ENCODE measurements around the gene SMNDC1. TPM values are rescaled to one million over a fixed set of nuclear protein-coding genes. Genes with fewer than 3 reads are reported as not detected.
A peak's percentile ranks its signal among the peaks of the same experiment; 100 is the strongest.

The SMNDC1 gene
- total and polyA plus RNA-seq, 4 donors: 4.9 to 6.8 (median 6.0) TPM

DNA sequence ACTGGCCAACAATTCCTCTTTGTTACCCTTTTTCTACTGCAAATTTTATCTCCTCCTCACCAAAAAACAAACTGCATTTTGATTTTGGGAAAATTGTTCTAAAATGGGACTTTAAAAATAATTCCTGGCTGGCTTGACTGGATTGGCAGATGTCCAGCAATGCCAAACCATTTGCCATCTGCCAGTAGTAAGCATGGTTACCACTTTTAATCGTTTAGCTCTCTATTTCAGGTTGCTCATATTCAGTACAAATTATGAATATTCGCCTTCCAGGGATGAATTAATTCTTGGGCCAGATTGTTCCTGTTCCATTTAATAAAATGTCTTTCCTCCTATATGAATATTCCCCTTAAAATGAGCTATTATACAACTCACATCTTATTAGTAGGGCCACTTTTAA lies 35.7 kb downstream of the SMNDC1 start:
- TF ChIP-seq HNF4A (conservative IDR thresholded peaks at IDR 0.05) (no peak), FOXA2 (IDR thresholded peaks at IDR 0.05) (no peak), JUND (IDR thresholded peaks at IDR 0.05) (no peak), YY1 (IDR thresholded peaks at IDR 0.05) (no peak), FOXA1 (IDR thresholded peaks at IDR 0.05) (no peak), TAF1 (conservative IDR thresholded peaks at IDR 0.05) (no peak), NR2F2 (IDR thresholded peaks at IDR 0.05) (no peak), GABPA (IDR thresholded peaks at IDR 0.05 in 1 of 2, conservative IDR thresholded peaks at IDR 0.05 in 1 of 2) (no peak), HNF4G (IDR thresholded peaks at IDR 0.05) (no peak), SP1 (IDR thresholded peaks at IDR 0.05) (no peak)
- TF ChIP-seq, protein P1, sequence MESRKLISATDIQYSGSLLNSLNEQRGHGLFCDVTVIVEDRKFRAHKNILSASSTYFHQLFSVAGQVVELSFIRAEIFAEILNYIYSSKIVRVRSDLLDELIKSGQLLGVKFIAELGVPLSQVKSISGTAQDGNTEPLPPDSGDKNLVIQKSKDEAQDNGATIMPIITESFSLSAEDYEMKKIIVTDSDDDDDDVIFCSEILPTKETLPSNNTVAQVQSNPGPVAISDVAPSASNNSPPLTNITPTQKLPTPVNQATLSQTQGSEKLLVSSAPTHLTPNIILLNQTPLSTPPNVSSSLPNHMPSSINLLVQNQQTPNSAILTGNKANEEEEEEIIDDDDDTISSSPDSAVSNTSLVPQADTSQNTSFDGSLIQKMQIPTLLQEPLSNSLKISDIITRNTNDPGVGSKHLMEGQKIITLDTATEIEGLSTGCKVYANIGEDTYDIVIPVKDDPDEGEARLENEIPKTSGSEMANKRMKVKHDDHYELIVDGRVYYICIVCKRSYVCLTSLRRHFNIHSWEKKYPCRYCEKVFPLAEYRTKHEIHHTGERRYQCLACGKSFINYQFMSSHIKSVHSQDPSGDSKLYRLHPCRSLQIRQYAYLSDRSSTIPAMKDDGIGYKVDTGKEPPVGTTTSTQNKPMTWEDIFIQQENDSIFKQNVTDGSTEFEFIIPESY (IDR thresholded peaks at IDR 0.05): no peak
- TF ChIP-seq, protein P2, sequence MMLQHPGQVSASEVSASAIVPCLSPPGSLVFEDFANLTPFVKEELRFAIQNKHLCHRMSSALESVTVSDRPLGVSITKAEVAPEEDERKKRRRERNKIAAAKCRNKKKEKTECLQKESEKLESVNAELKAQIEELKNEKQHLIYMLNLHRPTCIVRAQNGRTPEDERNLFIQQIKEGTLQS (IDR thresholded peaks at IDR 0.05): no peak
- TF ChIP-seq, protein P3, sequence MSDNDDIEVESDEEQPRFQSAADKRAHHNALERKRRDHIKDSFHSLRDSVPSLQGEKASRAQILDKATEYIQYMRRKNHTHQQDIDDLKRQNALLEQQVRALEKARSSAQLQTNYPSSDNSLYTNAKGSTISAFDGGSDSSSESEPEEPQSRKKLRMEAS (IDR thresholded peaks at IDR 0.05): no peak
- TF ChIP-seq, protein P4, sequence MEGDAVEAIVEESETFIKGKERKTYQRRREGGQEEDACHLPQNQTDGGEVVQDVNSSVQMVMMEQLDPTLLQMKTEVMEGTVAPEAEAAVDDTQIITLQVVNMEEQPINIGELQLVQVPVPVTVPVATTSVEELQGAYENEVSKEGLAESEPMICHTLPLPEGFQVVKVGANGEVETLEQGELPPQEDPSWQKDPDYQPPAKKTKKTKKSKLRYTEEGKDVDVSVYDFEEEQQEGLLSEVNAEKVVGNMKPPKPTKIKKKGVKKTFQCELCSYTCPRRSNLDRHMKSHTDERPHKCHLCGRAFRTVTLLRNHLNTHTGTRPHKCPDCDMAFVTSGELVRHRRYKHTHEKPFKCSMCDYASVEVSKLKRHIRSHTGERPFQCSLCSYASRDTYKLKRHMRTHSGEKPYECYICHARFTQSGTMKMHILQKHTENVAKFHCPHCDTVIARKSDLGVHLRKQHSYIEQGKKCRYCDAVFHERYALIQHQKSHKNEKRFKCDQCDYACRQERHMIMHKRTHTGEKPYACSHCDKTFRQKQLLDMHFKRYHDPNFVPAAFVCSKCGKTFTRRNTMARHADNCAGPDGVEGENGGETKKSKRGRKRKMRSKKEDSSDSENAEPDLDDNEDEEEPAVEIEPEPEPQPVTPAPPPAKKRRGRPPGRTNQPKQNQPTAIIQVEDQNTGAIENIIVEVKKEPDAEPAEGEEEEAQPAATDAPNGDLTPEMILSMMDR (IDR thresholded peaks at IDR 0.05; ENCODE audit: low read depth, low read length, missing input control): no peak
- TF ChIP-seq, protein P5, sequence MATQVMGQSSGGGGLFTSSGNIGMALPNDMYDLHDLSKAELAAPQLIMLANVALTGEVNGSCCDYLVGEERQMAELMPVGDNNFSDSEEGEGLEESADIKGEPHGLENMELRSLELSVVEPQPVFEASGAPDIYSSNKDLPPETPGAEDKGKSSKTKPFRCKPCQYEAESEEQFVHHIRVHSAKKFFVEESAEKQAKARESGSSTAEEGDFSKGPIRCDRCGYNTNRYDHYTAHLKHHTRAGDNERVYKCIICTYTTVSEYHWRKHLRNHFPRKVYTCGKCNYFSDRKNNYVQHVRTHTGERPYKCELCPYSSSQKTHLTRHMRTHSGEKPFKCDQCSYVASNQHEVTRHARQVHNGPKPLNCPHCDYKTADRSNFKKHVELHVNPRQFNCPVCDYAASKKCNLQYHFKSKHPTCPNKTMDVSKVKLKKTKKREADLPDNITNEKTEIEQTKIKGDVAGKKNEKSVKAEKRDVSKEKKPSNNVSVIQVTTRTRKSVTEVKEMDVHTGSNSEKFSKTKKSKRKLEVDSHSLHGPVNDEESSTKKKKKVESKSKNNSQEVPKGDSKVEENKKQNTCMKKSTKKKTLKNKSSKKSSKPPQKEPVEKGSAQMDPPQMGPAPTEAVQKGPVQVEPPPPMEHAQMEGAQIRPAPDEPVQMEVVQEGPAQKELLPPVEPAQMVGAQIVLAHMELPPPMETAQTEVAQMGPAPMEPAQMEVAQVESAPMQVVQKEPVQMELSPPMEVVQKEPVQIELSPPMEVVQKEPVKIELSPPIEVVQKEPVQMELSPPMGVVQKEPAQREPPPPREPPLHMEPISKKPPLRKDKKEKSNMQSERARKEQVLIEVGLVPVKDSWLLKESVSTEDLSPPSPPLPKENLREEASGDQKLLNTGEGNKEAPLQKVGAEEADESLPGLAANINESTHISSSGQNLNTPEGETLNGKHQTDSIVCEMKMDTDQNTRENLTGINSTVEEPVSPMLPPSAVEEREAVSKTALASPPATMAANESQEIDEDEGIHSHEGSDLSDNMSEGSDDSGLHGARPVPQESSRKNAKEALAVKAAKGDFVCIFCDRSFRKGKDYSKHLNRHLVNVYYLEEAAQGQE (IDR thresholded peaks at IDR 0.05): no peak
- Histone ChIP-seq H3K36me3 (ENCODE audit: control insufficient read depth in 4 of 4, insufficient read depth in 3 of 4, low read depth in 1 of 4, low read length in 3 of 4) (no peaks in the 10 kb centered on the region), H3K27ac (ENCODE audit: low read depth in 1 of 2, low read length in 2 of 2) (peak overlapping the region; percentile 94 to 98), H3K9ac (ENCODE audit: low read depth in 1 of 2, low read length in 2 of 2) (peak overlapping the region; percentile 30 to 97), H3K4me3 (ENCODE audit: low read depth in 1 of 3, low read length in 3 of 3) (peak overlapping the region; percentile 55 to 69 (median 65)), H3K27me3 (ENCODE audit: control insufficient read depth in 4 of 4, insufficient read depth in 4 of 4, low read length in 3 of 4) (no peaks in the 10 kb centered on the region), H3K4me1 (ENCODE audit: control insufficient read depth in 4 of 4, insufficient read depth in 4 of 4, low read length in 3 of 4) (peaks cover 6 to 28% (median 22%) of the 10 kb centered on the region in 4 donors), H3K9me3 (ENCODE audit: control insufficient read depth in 4 of 4, low read length in 3 of 4) (no peaks in the 10 kb centered on the region)
- no peak for DNase-seq (ENCODE audit: low spot score)
- 48% methylated on average over 2 of the region's 2 CpGs for WGBS

DNA sequence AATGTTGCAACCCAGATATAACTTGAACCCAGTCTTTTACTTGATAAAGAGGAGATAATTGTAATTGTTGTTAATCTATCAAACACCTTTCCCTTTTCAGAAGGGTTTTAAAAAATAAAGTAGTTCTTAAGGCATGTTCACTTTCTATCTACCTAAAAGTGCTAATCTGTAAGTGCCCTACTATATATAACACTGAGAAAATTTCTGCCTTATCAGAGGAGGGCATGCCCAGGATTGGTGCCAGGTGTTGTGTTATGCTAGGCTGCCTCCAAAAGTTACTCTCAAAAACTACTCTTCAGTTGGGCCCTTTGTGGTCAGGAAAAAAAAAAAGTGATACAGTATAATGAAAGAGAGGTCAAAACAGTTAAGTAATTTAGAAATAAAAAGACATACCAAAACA lies 36.3 kb downstream of the SMNDC1 start:
- Histone ChIP-seq H3K4me3 (ENCODE audit: low read depth in 1 of 3, low read length in 3 of 3) (no peak overlapping the region), H3K9ac (ENCODE audit: low read depth in 1 of 2, low read length in 2 of 2) (peak overlapping the region in 1 of 2 donors; percentile 97), H3K27me3 (ENCODE audit: control insufficient read depth in 4 of 4, insufficient read depth in 4 of 4, low read length in 3 of 4) (no peaks in the 10 kb centered on the region), H3K36me3 (ENCODE audit: control insufficient read depth in 4 of 4, insufficient read depth in 3 of 4, low read depth in 1 of 4, low read length in 3 of 4) (no peaks in the 10 kb centered on the region), H3K9me3 (ENCODE audit: control insufficient read depth in 4 of 4, low read length in 3 of 4) (no peaks in the 10 kb centered on the region), H3K27ac (ENCODE audit: low read depth in 1 of 2, low read length in 2 of 2) (peak overlapping the region; percentile 94 to 98), H3K4me1 (ENCODE audit: control insufficient read depth in 4 of 4, insufficient read depth in 4 of 4, low read length in 3 of 4) (peaks cover 5 to 28% (median 22%) of the 10 kb centered on the region in 4 donors)
- no peak for TF ChIP-seq TAF1 (conservative IDR thresholded peaks at IDR 0.05)
- peak in 1 of 2 donors; percentile 2 for TF ChIP-seq RAD21 (IDR thresholded peaks at IDR 0.05)
- peak in 1 of 2 donors; percentile 12 for TF ChIP-seq HNF4A (conservative IDR thresholded peaks at IDR 0.05)
- TF ChIP-seq FOXA1 (IDR thresholded peaks at IDR 0.05): no peak
- no peak for TF ChIP-seq HNF4G (IDR thresholded peaks at IDR 0.05)
- TF ChIP-seq, protein P2 (IDR thresholded peaks at IDR 0.05): no peak
- TF ChIP-seq, protein P5 (IDR thresholded peaks at IDR 0.05): no peak
- TF ChIP-seq, protein P3 (IDR thresholded peaks at IDR 0.05): no peak
- DNase-seq (ENCODE audit: low spot score): no peak

Data from liver (tissue), 9 donors.